Tibial artery (tissue), 4 donors: ENCODE results near the gene DDX6.

Source experiments
- DNase-seq, 2 donors: peaks; one replicate each; pipeline ENCODE4 v3.0.0-alpha.2; 2019
- H3K27ac ChIP-seq, 2 donors: fragments of 200-600 bp; sonication (generic) in 1 of 2; 1 replicate in 1 of 2; 2 replicates in 1 of 2; pipeline ENCODE4 v1.5.1; 2018 to 2019; ENCODE audit warnings: mild to moderate bottlenecking in 1 of 2
- H3K27me3 ChIP-seq, 2 donors: fragments of 200-600 bp; sonication (generic) in 1 of 2; one replicate each; pipeline versions ENCODE4 v1.5.1 to v1.6.0; 2016 to 2019
- H3K36me3 ChIP-seq, 3 donors: fragments of 200-600 bp; sonication (generic) in 2 of 3; one replicate each; pipeline ENCODE4 v1.5.1; 2016 to 2019; ENCODE audit warnings: mild to moderate bottlenecking in 2 of 3
- H3K4me1 ChIP-seq, 4 donors: fragments of 200-600 bp; sonication (generic) in 2 of 4; 1 replicate in 3 of 4; 2 replicates in 1 of 4; pipeline ENCODE4 v1.5.1; 2016 to 2019
- H3K4me3 ChIP-seq, 2 donors: fragments of 200-600 bp; sonication (generic) in 1 of 2; 1 replicate in 1 of 2; 2 replicates in 1 of 2; pipeline ENCODE4 v1.5.1; 2018 to 2019; ENCODE audit warnings: mild to moderate bottlenecking in 2 of 2
- H3K9me3 ChIP-seq, 3 donors: fragments of 200-600 bp; sonication (generic) in 1 of 3; one replicate each; pipeline ENCODE4 v1.5.1; 2016 to 2019
- CTCF ChIP-seq, 2 experiments: fragments of 200-600 bp in 1 of 2; fragments of 450-650 bp in 1 of 2; IDR thresholded peaks; one replicate each; pipeline ENCODE4 v1.5.1; 2017 to 2019; ENCODE audit warnings: antibody characterized with exemption in 2 of 2, mild to moderate bottlenecking in 1 of 2, moderate library complexity in 1 of 2
- intact Hi-C: fragments of 100-400 bp; cut with DNase I; formaldehyde crosslinking; loops from one replicate; pipeline ENCODE4 v1.15.0; 2023; ENCODE audit warnings: low total_unique reads

The DDX6 gene

GRCh38 chr11:118708296-118708695, 82.7 kb downstream of the DDX6 start:
- intact Hi-C loops: no loop called here
- no peaks in the 10 kb centered on the region for H3K9me3 ChIP-seq
- no peak overlapping the region for H3K4me3 ChIP-seq
- no peak for DNase-seq
- H3K4me1 ChIP-seq: no peaks in the 10 kb centered on the region
- H3K27ac ChIP-seq: no peak overlapping the region
- no peak for TF ChIP-seq CTCF (IDR thresholded peaks at IDR 0.05)
- H3K27me3 ChIP-seq: no peaks in the 10 kb centered on the region
- H3K36me3 ChIP-seq: no peaks in the 10 kb centered on the region

DNA sequence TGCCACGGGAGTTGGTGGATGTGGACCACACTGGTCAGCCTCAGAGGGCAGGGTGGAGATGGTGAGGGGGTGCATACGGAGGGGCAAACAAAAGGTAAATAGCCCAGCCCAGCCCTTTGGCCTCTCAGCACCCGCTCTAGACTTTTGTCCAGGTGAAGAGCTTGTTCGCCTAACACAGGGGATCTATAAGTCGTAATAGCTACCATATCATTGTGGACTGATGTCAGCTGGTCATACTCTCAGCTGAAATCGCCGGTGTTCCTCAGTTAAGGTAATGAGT, 84.5 kb downstream of the DDX6 start:
- H3K4me1 ChIP-seq: no peaks in the 10 kb centered on the region
- no peak overlapping the region for H3K4me3 ChIP-seq
- H3K27me3 ChIP-seq: no peaks in the 10 kb centered on the region
- H3K36me3 ChIP-seq: no peaks in the 10 kb centered on the region
- H3K9me3 ChIP-seq: no peaks in the 10 kb centered on the region
- DNase-seq: no peak
- H3K27ac ChIP-seq: no peak overlapping the region
- TF ChIP-seq CTCF (IDR thresholded peaks at IDR 0.05): no peak
- intact Hi-C loops: no loop called here

GRCh38 chr11:118705791-118706545, 85.0 kb downstream of the DDX6 start:
- H3K9me3 ChIP-seq: no peaks in the 10 kb centered on the region
- no peak for DNase-seq
- TF ChIP-seq CTCF (IDR thresholded peaks at IDR 0.05): no peak
- H3K27ac ChIP-seq: no peak overlapping the region
- intact Hi-C loops: no loop called here
- H3K27me3 ChIP-seq: no peaks in the 10 kb centered on the region
- H3K4me3 ChIP-seq: no peak overlapping the region
- no peaks in the 10 kb centered on the region for H3K36me3 ChIP-seq
- H3K4me1 ChIP-seq: no peaks in the 10 kb centered on the region

DNA sequence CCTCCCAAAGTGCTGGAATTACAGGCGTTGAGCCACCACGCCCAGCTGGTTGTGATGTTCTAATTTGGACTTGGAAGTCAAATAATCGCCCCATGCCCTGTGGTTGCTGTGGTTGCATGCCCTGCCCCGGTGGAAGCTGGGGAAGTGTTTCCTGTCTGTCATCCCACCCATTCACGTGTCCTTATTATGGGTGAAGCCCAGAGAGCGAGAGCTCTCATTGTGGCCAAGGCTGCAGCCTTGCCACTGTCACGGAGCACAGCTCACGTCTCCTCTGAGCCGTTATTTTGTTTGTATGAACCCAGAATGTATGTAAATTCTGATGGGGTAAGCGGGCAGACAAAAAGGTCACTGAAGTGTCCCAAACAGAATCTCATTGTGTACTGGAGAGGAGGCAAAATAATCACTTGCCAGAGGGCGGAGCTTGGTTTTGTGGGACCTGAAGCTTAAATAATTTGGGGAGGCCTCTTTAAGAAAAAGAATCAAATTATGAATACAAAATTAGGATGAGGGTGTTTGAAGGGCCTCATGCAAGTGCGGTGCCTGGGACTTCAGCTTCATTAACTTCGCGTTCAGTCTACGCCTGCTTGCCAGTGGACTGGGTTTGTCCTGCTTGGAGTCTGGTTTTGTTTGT, 85.7 kb downstream of the DDX6 start:
- Histone ChIP-seq H3K4me1 (no peaks in the 10 kb centered on the region), H3K27ac (no peak overlapping the region), H3K9me3 (peaks cover 0 to 6% (median 0%) of the 10 kb centered on the region in 3 donors), H3K36me3 (no peaks in the 10 kb centered on the region), H3K4me3 (no peak overlapping the region), H3K27me3 (no peaks in the 10 kb centered on the region)
- DNase-seq: no peak
- TF ChIP-seq CTCF (IDR thresholded peaks at IDR 0.05): no peak
- intact Hi-C loops: no loop called here

DNA sequence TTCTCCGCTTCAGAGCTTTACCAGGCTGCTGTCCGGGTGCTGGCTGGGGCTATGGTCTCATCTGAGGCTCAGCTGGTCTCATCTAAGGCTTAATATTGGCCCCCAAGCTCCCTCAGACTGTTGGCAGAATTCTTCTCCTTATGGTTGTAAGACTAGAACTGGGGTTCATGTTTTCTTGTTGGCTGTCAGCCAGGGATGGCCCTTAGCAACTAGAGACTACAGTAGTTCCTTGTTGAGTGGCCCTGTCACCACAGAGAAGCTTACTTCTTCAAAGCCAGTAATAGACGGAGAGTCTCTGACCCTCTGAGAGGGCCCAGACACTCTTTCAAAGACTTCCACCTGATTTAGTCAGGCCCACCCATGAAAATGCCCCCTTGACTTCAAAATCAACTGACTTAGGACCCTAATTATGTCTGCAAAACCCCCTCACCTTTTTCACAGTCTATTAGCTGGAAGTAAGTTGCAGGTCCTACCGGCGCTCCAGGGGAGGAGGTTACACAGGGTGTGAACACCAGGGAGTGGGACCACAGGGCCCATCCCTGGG, 87.3 kb downstream of the DDX6 start:
- Histone ChIP-seq H3K4me1 (no peaks in the 10 kb centered on the region), H3K36me3 (no peaks in the 10 kb centered on the region), H3K27ac (no peak overlapping the region), H3K27me3 (no peaks in the 10 kb centered on the region), H3K4me3 (no peak overlapping the region), H3K9me3 (peaks cover 0 to 10% (median 0%) of the 10 kb centered on the region in 3 donors)
- intact Hi-C loops: no loop called here
- no peak for TF ChIP-seq CTCF (IDR thresholded peaks at IDR 0.05)
- DNase-seq: peak in 1 of 2 donors; percentile 75
